ENCODE results near the gene VTI1A. TPM values are rescaled to one million over a fixed set of nuclear protein-coding genes. Genes with fewer than 3 reads are reported as not detected.

VTI1A gene
- total and polyA plus RNA-seq, 2 of the 8 experiments (the other 6 are each of a cell fraction or from before 2014, with no cell fraction given), result 6.0 to 20.0 TPM

GRCh38 chr10:112811741-112812551 is 364.9 kb downstream of the VTI1A start:
- H3K4ac ChIP-seq (replicated peaks; ENCODE audit: insufficient read length, low read depth, low read length), result no peak overlapping the region
- H2BK20ac ChIP-seq (ENCODE audit: low read length), result peak overlapping the region; percentile 94
- peaks cover 9 to 40% (median 31%) of the 10 kb centered on the region in 4 experiments for H3K4me1 ChIP-seq (replicated peaks in 1 of 4; ENCODE audit: control insufficient read depth in 3 of 4, insufficient read depth in 4 of 4, low read length in 3 of 4)
- H3K27ac ChIP-seq (ENCODE audit: low read depth, low read length), result peak overlapping the region; percentile 46; the same call in 1 of the 2 replicates
- H3K27me3 ChIP-seq (replicated peaks in 1 of 4; ENCODE audit: control insufficient read depth in 3 of 4, extremely low read depth in 1 of 4, insufficient read depth in 3 of 4, low read length in 3 of 4), result peaks cover 0 to 5% (median 0%) of the 10 kb centered on the region in 4 experiments; a peak in 1 of 7 replicates
- WGBS, 2 experiments (ENCODE audit: extremely low coverage in 1 of 2, insufficient coverage in 1 of 2, insufficient read length in 1 of 2, insufficient replicate concordance in 2 of 2, low coverage in 1 of 2, low lambda C conversion rate in 2 of 2, missing lambda C conversion rate in 1 of 2), result 32% methylated on average over 14 of the region's 14 CpGs; no CpG with 5 or more reads in 1 of the 2 experiments
- peak overlapping the region; percentile 95 for H3K18ac ChIP-seq (ENCODE audit: extremely low read depth, low read length)
- H3K23me2 ChIP-seq (ENCODE audit: low read depth, low read length), result no peaks in the 10 kb centered on the region
- H4K5ac ChIP-seq (ENCODE audit: insufficient read length, low read depth, low read length), result no peak overlapping the region
- H3K79me1 ChIP-seq (ENCODE audit: low read depth, low read length), result no peaks in the 10 kb centered on the region
- H4K8ac ChIP-seq (ENCODE audit: extremely low read depth, insufficient read depth, low read length), result no peak overlapping the region
- peak; percentile 75 for FAIRE-seq
- H2BK5ac ChIP-seq (ENCODE audit: low read depth, low read length), result peak overlapping the region; percentile 18; the same call in 1 of the 2 replicates
- peak overlapping the region; percentile 64 for H2BK12ac ChIP-seq (ENCODE audit: low read depth, low read length)
- POLR2A ChIA-PET (ENCODE audit: partially characterized antibody), result interaction anchor here (0.7 to 3.5 kb wide), 11 partner anchors 10 to 146 kb away, joined by 3 to 16 read pairs (median 5); no protein-coding TSS in a partner anchor
- H3K79me2 ChIP-seq (ENCODE audit: control insufficient read depth in 1 of 2, insufficient read depth in 2 of 2, low read length in 2 of 2), result no peaks in the 10 kb centered on the region
- CTCF ChIA-PET (ENCODE audit: partially characterized antibody), result interaction anchor here (1.0 to 2.1 kb wide), 6 partner anchors 9 to 424 kb away, joined by 3 to 8 read pairs (median 4); no protein-coding TSS in a partner anchor
- H2AFZ ChIP-seq (ENCODE audit: low read length), result no peak overlapping the region
- H3K9me3 ChIP-seq (ENCODE audit: insufficient read depth in 2 of 2, low read depth in 1 of 2, low read length in 1 of 2), result no peaks in the 10 kb centered on the region
- peak overlapping the region; percentile 18 for H2BK120ac ChIP-seq (replicated peaks; ENCODE audit: low read depth, low read length)
- H3K14ac ChIP-seq (ENCODE audit: insufficient read length), result no peak overlapping the region
- no peak overlapping the region for H3K23ac ChIP-seq (ENCODE audit: insufficient read length)
- peak overlapping the region; percentile 22 for H4K91ac ChIP-seq (replicated peaks; ENCODE audit: insufficient read length, low read length)
- H2AK5ac ChIP-seq (ENCODE audit: low read depth, low read length), result peak overlapping the region; percentile 93; the same call in 1 of the 2 replicates
- DNase-seq (ENCODE audit: low read depth in 1 of 2, low spot score in 2 of 2), result peak; percentile 67 to 94
- peak overlapping the region in 3 of 4 experiments; percentile 20 to 39 (median 28); a peak in 4 of 8 replicates for H3K4me3 ChIP-seq (ENCODE audit: extremely low read depth in 1 of 4, insufficient read depth in 2 of 4, low read depth in 3 of 4, low read length in 4 of 4)
- peak overlapping the region; percentile 49 to 73 for H3K4me2 ChIP-seq (ENCODE audit: insufficient read depth in 1 of 2, low read depth in 2 of 2, low read length in 2 of 2)
- no peak overlapping the region for H3K56ac ChIP-seq (replicated peaks; ENCODE audit: insufficient read length, low read depth, low read length)
- H4K20me1 ChIP-seq (replicated peaks in 1 of 2; ENCODE audit: control insufficient read depth in 1 of 2, insufficient read depth in 2 of 2, low read length in 2 of 2), result no peaks in the 10 kb centered on the region
- no peak overlapping the region for H3K9ac ChIP-seq (replicated peaks in 1 of 4; ENCODE audit: extremely low read depth in 1 of 4, low read depth in 3 of 4, low read length in 3 of 4)
- no peak overlapping the region; the same call in 1 of the 2 replicates for H2BK15ac ChIP-seq (ENCODE audit: low read length)
- no peaks in the 10 kb centered on the region; a peak in 1 of 8 replicates for H3K36me3 ChIP-seq (ENCODE audit: control insufficient read depth in 2 of 4, insufficient read depth in 4 of 4, low read length in 3 of 4)
- TF ChIP-seq SAP30 (IDR thresholded peaks at IDR 0.05; ENCODE audit: insufficient read depth, insufficient replicate concordance, low read length) (no peak), RNF2 (IDR thresholded peaks at IDR 0.05; ENCODE audit: borderline replicate concordance, low read depth, low read length, missing control alignments, poor library complexity, severe bottlenecking) (no peak), GTF2F1 (IDR thresholded peaks at IDR 0.05; ENCODE audit: borderline replicate concordance, low read depth, low read length) (no peak), RBBP5 (IDR thresholded peaks at IDR 0.05; ENCODE audit: borderline replicate concordance, low read depth, low read length) (no peak), CBX5 (IDR thresholded peaks at IDR 0.05; ENCODE audit: low read depth, low read length) (no peak), CEBPB (IDR thresholded peaks at IDR 0.05; ENCODE audit: low read depth, low read length) (no peak), POU5F1 (IDR thresholded peaks at IDR 0.05; ENCODE audit: low read depth, low read length) (no peak), KDM4A (IDR thresholded peaks at IDR 0.05; ENCODE audit: low read depth, low read length, severe bottlenecking) (no peak), HDAC6 (IDR thresholded peaks at IDR 0.05; ENCODE audit: low read depth, low read length) (no peak), TEAD4 (IDR thresholded peaks at IDR 0.05; ENCODE audit: low read depth, low read length) (0 out of 2 replicates have a peak, but pooled peaks have one; percentile 29), KDM1A (IDR thresholded peaks at IDR 0.05; ENCODE audit: borderline replicate concordance, low read length) (no peak)
